IMR-90 (cell line): ENCODE data around the gene ZFYVE28. TPM values are rescaled to one million over a fixed set of nuclear protein-coding genes. Genes with fewer than 3 reads are reported as not detected.

ENCODE experiments used
- ATAC-seq: fragments of 200-7000 bp; cut with Tn5 transposase; 2 replicates; pipeline ENCODE4 v1.9.1; 2020; ENCODE audit warnings: low read depth, mild to moderate bottlenecking, moderate library complexity
- BruUV-seq: library from RNA; stranded (reverse); fragments of 400-500 nt; replicated peaks from 2 replicates; lab custom pipeline; 2021; lab: Mats Ljungman, UMichigan
- CTCF ChIA-PET: fragments of 300-600 bp; formaldehyde crosslinking; extraction: SDS; loops from one replicate; lab custom pipeline; 2021; ENCODE audit warnings: antibody characterized with exemption; lab: Yijun Ruan, JAX
- POLR2A ChIA-PET: fragments of 300-600 bp; sonication (Branson Sonifier 250); formaldehyde crosslinking; loops from one replicate; lab custom pipeline; 2022; ENCODE audit warnings: antibody characterized with exemption; ENCODE audit not compliant: unreplicated experiment; lab: Charles Lee
- DNase-seq: peaks from one replicate; pipeline ENCODE4 v3.0.0; 2013
- H2AFZ ChIP-seq: replicated peaks from 2 replicates; pipeline ENCODE3; 2013; ENCODE audit warnings: low read length, mild to moderate bottlenecking; ENCODE audit not compliant: poor library complexity
- H2AK5ac ChIP-seq: 2 replicates; pipeline ENCODE4 v1.6.1; 2013; ENCODE audit warnings: low read depth, low read length, inconsistent platforms
- H2AK9ac ChIP-seq: replicated peaks from 2 replicates; pipeline ENCODE3; 2013; ENCODE audit warnings: mild to moderate bottlenecking, low read depth, low read length, moderate library complexity; ENCODE audit not compliant: poor library complexity
- H2BK120ac ChIP-seq: 2 replicates; pipeline ENCODE4 v1.6.1; 2013; ENCODE audit warnings: low read depth, low read length, inconsistent platforms
- H2BK15ac ChIP-seq: 3 replicates; pipeline ENCODE4 v1.6.1; 2013; ENCODE audit warnings: low read depth, low read length, inconsistent platforms
- H2BK20ac ChIP-seq: 2 replicates; pipeline ENCODE4 v1.6.1; 2013; ENCODE audit warnings: low read depth, mild to moderate bottlenecking, inconsistent platforms, low read length, moderate library complexity
- H2BK5ac ChIP-seq: 2 replicates; pipeline ENCODE4 v1.6.1; 2013; ENCODE audit warnings: mild to moderate bottlenecking, low read depth, low read length, inconsistent platforms; ENCODE audit not compliant: poor library complexity, severe bottlenecking
- H3K14ac ChIP-seq: replicated peaks from 2 replicates; pipeline ENCODE4 v1.6.1; 2013; ENCODE audit warnings: low read depth, low read length, inconsistent platforms
- H3K18ac ChIP-seq: 2 replicates; pipeline ENCODE4 v1.6.1; 2013; ENCODE audit warnings: low read depth, low read length, control low read depth
- H3K23ac ChIP-seq: 2 replicates; pipeline ENCODE4 v1.6.1; 2013; ENCODE audit warnings: low read depth, low read length, inconsistent platforms
- H3K27ac ChIP-seq: 2 replicates; pipeline ENCODE4 v1.5.1; 2013; ENCODE audit warnings: mild to moderate bottlenecking, control low read depth, low read length; ENCODE audit not compliant: insufficient read depth
- H3K27me3 ChIP-seq: 2 replicates; pipeline ENCODE4 v1.6.1; 2013; ENCODE audit warnings: low read length; ENCODE audit not compliant: control insufficient read depth, insufficient read depth
- H3K36me3 ChIP-seq: 2 replicates; pipeline ENCODE4 v1.6.1; 2013; ENCODE audit warnings: low read length, mixed read lengths; ENCODE audit not compliant: control insufficient read depth, insufficient read depth
- H3K4ac ChIP-seq: 2 replicates; pipeline ENCODE4 v1.6.1; 2013; ENCODE audit warnings: low read depth, low read length, inconsistent platforms
- H3K4me1 ChIP-seq: 2 replicates; pipeline ENCODE4 v1.6.1; 2013; ENCODE audit warnings: low read length, mixed read lengths; ENCODE audit not compliant: control insufficient read depth, insufficient read depth
- H3K4me2 ChIP-seq: 2 replicates; pipeline ENCODE4 v1.6.1; 2013; ENCODE audit warnings: low read depth, mild to moderate bottlenecking, control low read depth, low read length, moderate library complexity
- H3K4me3 ChIP-seq: 2 replicates; pipeline ENCODE4 v1.5.1; 2013; ENCODE audit warnings: low read depth, mild to moderate bottlenecking, control low read depth, low read length, moderate library complexity; ENCODE audit not compliant: insufficient read depth
- H3K56ac ChIP-seq: 2 replicates; pipeline ENCODE4 v1.6.1; 2013; ENCODE audit warnings: low read length, inconsistent platforms; ENCODE audit not compliant: insufficient read depth; ENCODE audit errors: extremely low read depth
- H3K79me1 ChIP-seq, 2 experiments: 2 replicates each; pipeline ENCODE4 v1.6.1; 2013; ENCODE audit warnings: low read length in 2 of 2, inconsistent platforms in 1 of 2, low read depth in 1 of 2
- H3K9ac ChIP-seq: 2 replicates; pipeline ENCODE4 v1.6.1; 2013; ENCODE audit warnings: low read depth, low read length, control low read depth
- H3K9me1 ChIP-seq: 2 replicates; pipeline ENCODE4 v1.6.1; 2013; ENCODE audit warnings: low read length, inconsistent platforms; ENCODE audit not compliant: insufficient read depth
- H3K9me3 ChIP-seq: 2 replicates; pipeline ENCODE4 v1.6.1; 2013; ENCODE audit warnings: low read length; ENCODE audit not compliant: control insufficient read depth, insufficient read depth
- H4K20me1 ChIP-seq: 2 replicates; pipeline ENCODE4 v1.6.1; 2013; ENCODE audit warnings: low read length, inconsistent platforms; ENCODE audit not compliant: insufficient read depth
- H4K5ac ChIP-seq: 2 replicates; pipeline ENCODE4 v1.6.1; 2013; ENCODE audit warnings: mild to moderate bottlenecking, low read depth, low read length, control low read depth
- H4K8ac ChIP-seq, 2 experiments: 2 replicates each; pipeline ENCODE4 v1.6.1; 2013; ENCODE audit warnings: low read depth in 2 of 2, low read length in 2 of 2, control low read depth in 1 of 2, inconsistent platforms in 1 of 2
- H4K91ac ChIP-seq: 2 replicates; pipeline ENCODE4 v1.6.1; 2013; ENCODE audit warnings: low read depth, low read length, inconsistent platforms; ENCODE audit not compliant: insufficient read depth
- BHLHE40 ChIP-seq: fragments of 150-350 bp; IDR thresholded peaks from 2 replicates; pipeline ENCODE4 v1.6.1; 2016; ENCODE audit warnings: mild to moderate bottlenecking, low read depth, low read length
- CHD1 ChIP-seq: IDR thresholded peaks from 2 replicates; pipeline ENCODE4 v1.6.1; 2012; ENCODE audit warnings: low read depth, low read length, improper control_type of control experiment
- CTCF ChIP-seq: conservative IDR thresholded peaks from 2 replicates; pipeline ENCODE4 v1.5.1; 2012; ENCODE audit warnings: mild to moderate bottlenecking, low read depth, low read length, improper control_type of control experiment
- ELK1 ChIP-seq: fragments of 150-350 bp; IDR thresholded peaks from 2 replicates; pipeline ENCODE4 v1.6.1; 2016; ENCODE audit warnings: low read depth, mild to moderate bottlenecking, low read length, moderate library complexity, borderline replicate concordance
- FOS ChIP-seq: fragments of 150-350 bp; IDR thresholded peaks from 2 replicates; pipeline ENCODE4 v1.6.1; 2016; ENCODE audit warnings: low read depth, low read length
- MAFK ChIP-seq: IDR thresholded peaks from 2 replicates; pipeline ENCODE4 v1.6.1; 2012; ENCODE audit warnings: low read depth, low read length, improper control_type of control experiment
- MXI1 ChIP-seq: IDR thresholded peaks from 2 replicates; pipeline ENCODE4 v1.6.1; 2012; ENCODE audit warnings: low read depth, mild to moderate bottlenecking, low read length, moderate library complexity, borderline replicate concordance
- NFE2L2 ChIP-seq: fragments of 150-350 bp; IDR thresholded peaks from 2 replicates; pipeline ENCODE4 v1.6.1; 2016; ENCODE audit warnings: low read depth, mild to moderate bottlenecking, low read length
- POLR2A ChIP-seq: IDR thresholded peaks from 2 replicates; pipeline ENCODE4 v1.6.1; 2012; ENCODE audit warnings: mild to moderate bottlenecking, low read depth, low read length
- RAD21 ChIP-seq: IDR thresholded peaks from 2 replicates; pipeline ENCODE4 v1.6.1; 2012; ENCODE audit warnings: low read length, improper control_type of control experiment
- RCOR1 ChIP-seq: IDR thresholded peaks from 2 replicates; pipeline ENCODE4 v1.6.1; 2012; ENCODE audit warnings: mild to moderate bottlenecking, low read length, improper control_type of control experiment; ENCODE audit not compliant: insufficient replicate concordance
- RFX5 ChIP-seq: IDR thresholded peaks from 2 replicates; pipeline ENCODE4 v1.8.0; 2012; ENCODE audit warnings: low read depth, mild to moderate bottlenecking, low read length, moderate library complexity
- SMC3 ChIP-seq: fragments of 150-350 bp; IDR thresholded peaks from 2 replicates; pipeline ENCODE4 v1.6.1; 2016; ENCODE audit warnings: low read depth, mild to moderate bottlenecking, antibody characterized with exemption, low read length, moderate library complexity
- USF2 ChIP-seq: fragments of 150-350 bp; IDR thresholded peaks from 2 replicates; pipeline ENCODE4 v1.6.1; 2017; ENCODE audit warnings: mild to moderate bottlenecking, antibody characterized with exemption, low read length, low read depth
- WGBS, 2 experiments: methylation state at CpG; one replicate each; pipeline versions ENCODE4 v1.1.5 to v1.1.7; 2013; ENCODE audit warnings: missing lambda C conversion rate in 2 of 2; ENCODE audit not compliant: insufficient read length in 1 of 2; ENCODE audit errors: extremely low coverage in 2 of 2; 5-methylcytosine and 5-hydroxymethylcytosine counted together
- dilution Hi-C: fragments of 300-500 bp; cut with HindIII; formaldehyde crosslinking; loops from one replicate; pipeline ENCODE4 v1.14.3; 2018; ENCODE audit warnings: low sequenced_read_pairs; ENCODE audit not compliant: unreplicated experiment
- in situ Hi-C: fragments of 300-500 bp; cut with MboI; formaldehyde crosslinking; loops from 3 replicates; pipeline ENCODE4 v1.14.3; 2019; ENCODE audit warnings: low sequenced_read_pairs, inconsistent platforms, mixed read lengths
- intact Hi-C: fragments of 100-400 bp; cut with micrococcal nuclease; formaldehyde crosslinking; loops from 2 replicates; pipeline ENCODE4 v1.10.0; 2022
- polyA plus RNA-seq, 3 experiments: library from polyadenylated mRNA; depleted of rRNA; stranded (reverse); fragments of >200 nt; gene quantifications; 2 replicates each; pipeline ENCODE4 v1.2.3, GENCODE V29; 2012; ENCODE audit warnings: low replicate concordance in 1 of 3
- total RNA-seq: library from RNA; depleted of rRNA; stranded (reverse); fragments of >200 nt; gene quantifications from 2 replicates; pipeline ENCODE4 v1.2.3, GENCODE V29; 2012

ZFYVE28 gene
- total and polyA plus RNA-seq, 2 of the 4 experiments (the other 2 are of a cell fraction): 0.36 to 1.2 TPM

DNA sequence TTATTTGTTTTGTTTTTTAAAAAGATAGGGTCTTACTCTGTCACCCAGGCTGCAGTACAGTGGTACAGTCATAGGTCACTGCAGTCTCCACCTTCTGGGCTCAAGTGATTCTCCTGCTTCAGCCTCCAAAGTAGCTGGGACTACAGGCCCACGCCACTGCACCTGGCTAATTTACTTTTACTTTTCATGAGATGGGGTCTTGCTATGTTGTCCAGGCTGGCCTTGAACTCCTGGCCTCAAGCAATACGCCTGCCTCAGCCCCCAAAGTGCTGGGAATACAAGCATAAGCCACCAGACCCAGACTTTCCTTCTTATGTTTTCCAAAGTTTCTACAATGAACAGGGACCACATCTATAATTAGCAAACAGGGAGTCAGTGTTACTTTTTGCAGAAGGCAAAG lies 118.7 kb downstream of the ZFYVE28 start:
- intact Hi-C loops: no loop called here
- Histone ChIP-seq H3K27ac (no peak overlapping the region), H3K27me3 (peaks cover 13% of the 10 kb centered on the region), H3K4ac (no peak overlapping the region), H4K5ac (no peak overlapping the region), H3K9ac (no peak overlapping the region), H3K56ac (no peak overlapping the region), H2AK9ac (no peak overlapping the region), H3K36me3 (no peaks in the 10 kb centered on the region), H2AFZ (no peak overlapping the region), H2BK5ac (no peak overlapping the region), H3K14ac (no peak overlapping the region), H3K9me1 (no peaks in the 10 kb centered on the region), H2BK15ac (no peak overlapping the region), H3K79me1 (no peaks in the 10 kb centered on the region), H3K4me3 (no peak overlapping the region), H2AK5ac (no peak overlapping the region), H2BK120ac (no peak overlapping the region), H2BK20ac (no peak overlapping the region), H3K9me3 (peaks cover 7% of the 10 kb centered on the region), H4K8ac (no peak overlapping the region), H3K18ac (no peak overlapping the region), H3K4me2 (no peak overlapping the region), H4K20me1 (no peaks in the 10 kb centered on the region), H3K23ac (no peak overlapping the region), H3K4me1 (no peaks in the 10 kb centered on the region; the same call in 1 of the 2 replicates), H4K91ac (no peak overlapping the region)
- in situ Hi-C loops: no loop called here
- POLR2A ChIA-PET: no interaction called here
- no peak for DNase-seq
- TF ChIP-seq RFX5 (no peak), USF2 (no peak), CHD1 (no peak), CTCF (no peak), BHLHE40 (no peak), MAFK (no peak), ELK1 (no peak), MXI1 (no peak), FOS (no peak), RAD21 (no peak), SMC3 (no peak), POLR2A (no peak), RCOR1 (no peak), NFE2L2 (no peak)
- no TSS peak for BruUV-seq
- no peak for ATAC-seq
- dilution Hi-C loops: no loop called here
- CTCF ChIA-PET: no interaction called here
- no CpG with 5 or more reads among the region's 2 CpGs for WGBS, 2 experiments
